HG03060 (cell line): ENCODE results near the gene ADAM33.

Experiments
- ATAC-seq: cut with Tn5 transposase; IDR thresholded peaks from one replicate; pipeline ENCODE4 v1.9.1; 2021; ENCODE audit warnings: low read depth, moderate number of reproducible peaks; ENCODE audit not compliant: unreplicated experiment

The ADAM33 gene

GRCh38 chr20:3689978-3690377, 8.2 kb upstream of the ADAM33 start:
- ATAC-seq = no peak

GRCh38 chr20:3687655-3688054, 5.8 kb upstream of the ADAM33 start:
- no peak for ATAC-seq

GRCh38 chr20:3686867-3687321, 5.1 kb upstream of the ADAM33 start:
- no peak for ATAC-seq

GRCh38 chr20:3686421-3686820, 4.6 kb upstream of the ADAM33 start:
- ATAC-seq = no peak

GRCh38 chr20:3685341-3685740, 3.5 kb upstream of the ADAM33 start:
- ATAC-seq = no peak

GRCh38 chr20:3681352-3681930, 369 bp downstream of the ADAM33 start:
- ATAC-seq = no peak

GRCh38 chr20:3680701-3681351, 984 bp downstream of the ADAM33 start:
- no peak for ATAC-seq

- no peak for ATAC-seq
These were observed 1.8 kb downstream of the ADAM33 start for GRCh38 chr20:3679749-3680700.

- no peak for ATAC-seq
These were observed 2.7 kb downstream of the ADAM33 start for GRCh38 chr20:3678856-3679720.

GRCh38 chr20:3678198-3678597, 3.6 kb downstream of the ADAM33 start:
- ATAC-seq = no peak

- no peak for ATAC-seq
These were observed 4.1 kb downstream of the ADAM33 start for GRCh38 chr20:3677733-3678132.

GRCh38 chr20:3674995-3675900, 6.6 kb downstream of the ADAM33 start:
- ATAC-seq = no peak

GRCh38 chr20:3674447-3674846, 7.4 kb downstream of the ADAM33 start:
- no peak for ATAC-seq

- no peak for ATAC-seq
These were observed 8.4 kb downstream of the ADAM33 start for GRCh38 chr20:3673221-3674070.

GRCh38 chr20:3672547-3673171, 9.2 kb downstream of the ADAM33 start:
- no peak for ATAC-seq

GRCh38 chr20:3671986-3672546, 9.7 kb downstream of the ADAM33 start:
- ATAC-seq = no peak

GRCh38 chr20:3670945-3671344, 10.9 kb downstream of the ADAM33 start:
- ATAC-seq = no peak

GRCh38 chr20:3670511-3670910, 11.3 kb downstream of the ADAM33 start:
- ATAC-seq = no peak
